ENCODE measurements around the gene FKBP8.

DNA sequence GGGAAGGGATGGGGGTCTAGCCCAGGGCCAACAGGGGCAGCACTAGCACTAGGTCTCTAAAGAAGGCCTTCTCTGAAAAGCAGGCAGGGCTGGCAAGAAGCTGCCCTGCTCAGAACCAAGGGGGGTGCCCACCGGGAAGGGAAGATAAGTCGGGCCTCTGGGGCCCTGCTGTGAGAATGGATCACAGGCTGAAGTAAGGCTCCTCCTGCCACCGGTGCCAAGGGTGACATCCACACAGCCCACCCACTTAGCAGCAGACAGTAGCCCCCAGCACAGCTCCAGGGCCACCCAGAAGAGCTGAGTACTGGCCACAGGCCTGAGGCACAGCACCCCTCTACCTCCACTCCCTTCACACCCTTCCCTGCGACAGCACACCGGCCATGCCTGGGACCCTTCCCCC, 27.4 kb downstream of the FKBP8 start:
- no peak for TF ChIP-seq CTCF (IDR thresholded peaks at IDR 0.05)
- TF ChIP-seq, protein P1, sequence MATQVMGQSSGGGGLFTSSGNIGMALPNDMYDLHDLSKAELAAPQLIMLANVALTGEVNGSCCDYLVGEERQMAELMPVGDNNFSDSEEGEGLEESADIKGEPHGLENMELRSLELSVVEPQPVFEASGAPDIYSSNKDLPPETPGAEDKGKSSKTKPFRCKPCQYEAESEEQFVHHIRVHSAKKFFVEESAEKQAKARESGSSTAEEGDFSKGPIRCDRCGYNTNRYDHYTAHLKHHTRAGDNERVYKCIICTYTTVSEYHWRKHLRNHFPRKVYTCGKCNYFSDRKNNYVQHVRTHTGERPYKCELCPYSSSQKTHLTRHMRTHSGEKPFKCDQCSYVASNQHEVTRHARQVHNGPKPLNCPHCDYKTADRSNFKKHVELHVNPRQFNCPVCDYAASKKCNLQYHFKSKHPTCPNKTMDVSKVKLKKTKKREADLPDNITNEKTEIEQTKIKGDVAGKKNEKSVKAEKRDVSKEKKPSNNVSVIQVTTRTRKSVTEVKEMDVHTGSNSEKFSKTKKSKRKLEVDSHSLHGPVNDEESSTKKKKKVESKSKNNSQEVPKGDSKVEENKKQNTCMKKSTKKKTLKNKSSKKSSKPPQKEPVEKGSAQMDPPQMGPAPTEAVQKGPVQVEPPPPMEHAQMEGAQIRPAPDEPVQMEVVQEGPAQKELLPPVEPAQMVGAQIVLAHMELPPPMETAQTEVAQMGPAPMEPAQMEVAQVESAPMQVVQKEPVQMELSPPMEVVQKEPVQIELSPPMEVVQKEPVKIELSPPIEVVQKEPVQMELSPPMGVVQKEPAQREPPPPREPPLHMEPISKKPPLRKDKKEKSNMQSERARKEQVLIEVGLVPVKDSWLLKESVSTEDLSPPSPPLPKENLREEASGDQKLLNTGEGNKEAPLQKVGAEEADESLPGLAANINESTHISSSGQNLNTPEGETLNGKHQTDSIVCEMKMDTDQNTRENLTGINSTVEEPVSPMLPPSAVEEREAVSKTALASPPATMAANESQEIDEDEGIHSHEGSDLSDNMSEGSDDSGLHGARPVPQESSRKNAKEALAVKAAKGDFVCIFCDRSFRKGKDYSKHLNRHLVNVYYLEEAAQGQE (IDR thresholded peaks at IDR 0.05; ENCODE audit: insufficient read depth in 1 of 2, low read depth in 2 of 2, low read length in 1 of 2), result no peak
- no peak for TF ChIP-seq SIN3A (IDR thresholded peaks at IDR 0.05; ENCODE audit: borderline replicate concordance, insufficient read depth, low read depth, low read length)
